ENCODE data around the gene REV1. TPM values are rescaled to one million over a fixed set of nuclear protein-coding genes. Genes with fewer than 3 reads are reported as not detected.

Gene REV1
- total and polyA plus RNA-seq, 2 of the 4 experiments (the other 2 are of a cell fraction), result 13.4 to 30.1 TPM

GRCh38 chr2:99388892-99389291, 100.9 kb downstream of the REV1 start:
- no peak overlapping the region for H2BK20ac ChIP-seq (ENCODE audit: low read depth, low read length)
- H4K20me1 ChIP-seq (ENCODE audit: insufficient read depth, low read length), result no peaks in the 10 kb centered on the region
- WGBS, 2 experiments (ENCODE audit: extremely low coverage in 2 of 2, insufficient read length in 1 of 2), result no CpG with 5 or more reads among the region's 2 CpGs
- ATAC-seq (ENCODE audit: low read depth), result no peak
- H3K4me1 ChIP-seq (ENCODE audit: control insufficient read depth, insufficient read depth, low read length), result no peaks in the 10 kb centered on the region
- no peaks in the 10 kb centered on the region for H3K9me3 ChIP-seq (ENCODE audit: control insufficient read depth, insufficient read depth, low read length)
- no peak for TF ChIP-seq MXI1 (IDR thresholded peaks at IDR 0.05; ENCODE audit: borderline replicate concordance, low read depth, low read length)
- H3K4me3 ChIP-seq (ENCODE audit: insufficient read depth, low read depth, low read length), result no peak overlapping the region
- H3K4ac ChIP-seq (ENCODE audit: low read depth, low read length), result no peak overlapping the region
- no peak overlapping the region for H2AK5ac ChIP-seq (ENCODE audit: low read depth, low read length)
- BruUV-seq (replicated peaks), result no TSS peak
- no peak overlapping the region for H3K56ac ChIP-seq (ENCODE audit: extremely low read depth, insufficient read depth, low read length)
- DNase-seq, result no peak
- H3K9me1 ChIP-seq (ENCODE audit: insufficient read depth, low read length), result peaks cover 9% of the 10 kb centered on the region
- H3K14ac ChIP-seq (replicated peaks; ENCODE audit: low read depth, low read length), result no peak overlapping the region
- H4K5ac ChIP-seq (ENCODE audit: low read depth, low read length), result no peak overlapping the region
- no peak overlapping the region for H2BK120ac ChIP-seq (ENCODE audit: low read depth, low read length)
- H3K36me3 ChIP-seq (ENCODE audit: control insufficient read depth, insufficient read depth, low read length), result peaks cover 30% of the 10 kb centered on the region
- H3K27ac ChIP-seq (ENCODE audit: insufficient read depth, low read length), result no peak overlapping the region
- no peak overlapping the region for H2AK9ac ChIP-seq (replicated peaks; ENCODE audit: low read depth, low read length, poor library complexity)
- intact Hi-C loops (cut with micrococcal nuclease) (no loop called here), in situ Hi-C loops (cut with MboI; ENCODE audit: low sequenced_read_pairs) (no loop called here), dilution Hi-C loops (cut with HindIII; ENCODE audit: low sequenced_read_pairs, unreplicated experiment) (no loop called here)
- H3K27me3 ChIP-seq (ENCODE audit: control insufficient read depth, insufficient read depth, low read length), result no peaks in the 10 kb centered on the region
- no peak overlapping the region for H3K23ac ChIP-seq (ENCODE audit: low read depth, low read length)
- H2BK15ac ChIP-seq (ENCODE audit: low read depth, low read length), result no peak overlapping the region
- CTCF ChIA-PET, result no interaction called here
- no peak overlapping the region for H2AFZ ChIP-seq (replicated peaks; ENCODE audit: low read length, poor library complexity)
- peaks cover 18 to 20% of the 10 kb centered on the region in 2 experiments for H3K79me1 ChIP-seq (ENCODE audit: low read depth in 1 of 2, low read length in 2 of 2)
- POLR2A ChIA-PET (ENCODE audit: unreplicated experiment), result no interaction called here
- H3K18ac ChIP-seq (ENCODE audit: low read depth, low read length), result no peak overlapping the region
- H4K8ac ChIP-seq (ENCODE audit: low read depth in 2 of 2, low read length in 2 of 2), result no peak overlapping the region
- no peak overlapping the region for H3K4me2 ChIP-seq (ENCODE audit: low read depth, low read length)
- H3K9ac ChIP-seq (ENCODE audit: low read depth, low read length), result no peak overlapping the region
- H2BK5ac ChIP-seq (ENCODE audit: low read depth, low read length, poor library complexity, severe bottlenecking), result no peak overlapping the region
- no peak overlapping the region for H4K91ac ChIP-seq (ENCODE audit: insufficient read depth, low read depth, low read length)
